GM19240 (cell line): ENCODE data around the gene ADORA2A.

Source experiments
- DNase-seq: peaks from one replicate; pipeline ENCODE4 v3.0.0; 2011; ENCODE audit warnings: low spot score; ENCODE audit not compliant: insufficient read length

The ADORA2A gene

DNA sequence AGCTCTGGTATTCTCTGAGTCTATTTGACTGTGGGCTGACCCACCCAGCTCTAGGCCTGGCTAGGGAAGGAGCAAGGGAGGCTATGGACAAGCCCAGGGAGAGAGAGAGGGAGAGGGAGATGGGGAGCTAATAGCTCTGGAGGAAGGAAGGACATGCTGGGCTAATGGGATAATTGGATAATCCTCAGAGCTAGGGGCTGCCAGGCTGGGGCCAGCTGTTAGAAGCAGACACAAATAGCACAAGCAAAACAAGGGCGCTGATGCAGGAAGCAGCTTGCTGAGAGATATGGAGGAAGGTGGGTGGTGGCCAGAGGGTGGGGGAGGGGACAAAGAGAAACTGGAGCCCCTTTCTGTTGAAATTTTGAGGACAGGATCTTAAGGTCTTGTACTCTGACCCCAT is 23.2 kb downstream of the ADORA2A start:
- no peak for DNase-seq

GRCh38 chr22:24451162-24451561 is 23.8 kb downstream of the ADORA2A start:
- DNase-seq = no peak

- DNase-seq = no peak
Measured at GRCh38 chr22:24453853-24454252, 26.5 kb downstream of the ADORA2A start.

GRCh38 chr22:24455039-24455438 is 27.6 kb downstream of the ADORA2A start:
- no peak for DNase-seq

GRCh38 chr22:24455751-24456426 is 28.5 kb downstream of the ADORA2A start:
- no peak for DNase-seq

GRCh38 chr22:24457894-24458420 is 30.6 kb downstream of the ADORA2A start:
- no peak for DNase-seq

- no peak for DNase-seq
Measured at GRCh38 chr22:24459911-24460310, 32.5 kb downstream of the ADORA2A start.

DNA sequence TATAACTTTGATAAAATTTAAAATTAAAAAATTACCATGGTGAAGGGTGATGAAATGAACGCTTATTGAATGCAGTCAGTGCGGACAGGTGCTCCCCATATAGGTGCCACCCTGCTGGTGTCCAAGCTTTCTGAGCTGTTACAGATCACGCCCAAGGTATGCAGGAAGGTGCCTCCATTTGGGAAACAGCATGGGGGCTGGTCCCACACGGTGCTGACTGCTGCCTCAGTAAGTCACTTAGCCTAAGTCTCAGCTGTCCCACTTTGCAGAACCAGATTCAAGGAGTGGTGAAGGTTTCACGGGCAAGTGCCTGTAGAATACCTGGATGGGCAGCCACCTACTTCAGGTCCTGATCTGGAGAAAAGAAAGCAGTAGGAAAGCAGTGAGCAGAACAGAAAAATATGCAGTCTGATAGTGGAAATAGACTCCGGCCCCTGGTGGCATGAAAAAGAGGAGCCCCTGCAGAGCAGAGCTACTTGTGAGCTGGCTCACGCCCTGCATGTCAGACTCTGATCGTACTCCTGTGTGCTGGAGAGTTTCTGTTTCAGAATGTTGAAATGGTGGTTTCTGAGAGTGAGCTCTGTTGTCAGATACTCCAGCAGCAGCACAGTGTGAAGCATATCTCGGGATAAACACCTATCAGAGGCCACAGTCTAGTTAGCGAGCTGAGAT is 33.2 kb downstream of the ADORA2A start:
- DNase-seq = no peak

GRCh38 chr22:24463071-24463760 is 35.8 kb downstream of the ADORA2A start:
- DNase-seq = no peak

- no peak for DNase-seq
Measured at GRCh38 chr22:24465566-24465965, 38.2 kb downstream of the ADORA2A start.

DNA sequence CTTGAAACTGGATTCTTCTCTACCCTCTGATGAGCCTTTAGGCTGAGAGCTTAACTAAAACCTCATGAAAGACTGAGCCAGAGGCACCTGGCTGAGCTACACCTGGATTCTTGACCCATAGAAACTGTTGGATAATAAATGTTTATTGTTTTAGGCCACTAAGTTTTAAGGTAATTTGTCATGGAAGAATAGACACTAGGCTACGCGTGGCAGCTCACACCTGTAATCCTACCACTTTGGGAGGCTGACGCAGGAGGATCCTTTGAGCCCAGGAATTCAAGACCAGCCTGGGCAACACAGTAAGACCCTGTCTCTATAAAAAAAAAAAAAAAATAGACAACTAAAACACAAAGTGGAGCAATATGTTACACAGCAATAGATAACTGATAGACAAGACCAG is 38.6 kb downstream of the ADORA2A start:
- DNase-seq = no peak

GRCh38 chr22:24466716-24467328 is 39.4 kb downstream of the ADORA2A start:
- no peak for DNase-seq

DNA sequence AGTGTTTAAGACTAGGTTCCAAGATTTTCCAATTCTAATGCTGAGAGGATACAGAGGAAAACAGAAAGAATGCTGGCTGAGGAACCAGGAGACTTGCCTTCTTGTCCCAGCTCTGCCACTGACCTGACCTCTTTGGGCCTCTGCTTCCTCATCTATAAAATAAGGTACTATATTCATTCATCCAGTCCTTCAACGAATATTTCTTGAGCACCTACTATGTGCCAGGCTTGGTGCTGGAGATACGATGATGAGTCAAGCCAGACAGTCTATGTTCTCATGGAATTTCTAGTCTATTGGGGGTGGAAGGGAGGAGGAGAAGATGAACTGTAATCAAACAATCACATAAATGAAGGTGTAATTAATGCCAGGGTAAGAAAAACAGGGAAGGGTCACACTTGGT is 39.9 kb downstream of the ADORA2A start:
- DNase-seq = no peak

DNA sequence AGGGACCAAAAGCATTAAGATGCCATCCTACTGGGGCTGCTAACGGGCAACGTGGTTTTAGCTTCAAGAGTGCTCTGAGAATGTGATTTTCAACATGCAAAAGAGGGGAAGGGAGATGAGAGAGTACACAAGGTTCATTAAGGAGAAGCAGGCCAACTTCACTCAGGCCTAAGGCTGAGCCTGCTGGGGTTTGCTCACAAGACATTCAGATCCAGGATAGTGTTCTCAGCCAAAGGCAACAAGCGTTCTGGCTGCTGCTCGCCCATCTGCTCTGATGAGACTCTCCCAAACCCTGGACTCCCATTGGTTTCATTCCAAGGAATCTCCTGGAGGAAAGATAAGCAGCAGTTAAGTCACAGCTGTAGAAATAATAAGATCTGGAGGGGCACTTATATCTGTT is 44.2 kb downstream of the ADORA2A start:
- no peak for DNase-seq

GRCh38 chr22:24473284-24473683 is 45.9 kb downstream of the ADORA2A start:
- DNase-seq = no peak

DNA sequence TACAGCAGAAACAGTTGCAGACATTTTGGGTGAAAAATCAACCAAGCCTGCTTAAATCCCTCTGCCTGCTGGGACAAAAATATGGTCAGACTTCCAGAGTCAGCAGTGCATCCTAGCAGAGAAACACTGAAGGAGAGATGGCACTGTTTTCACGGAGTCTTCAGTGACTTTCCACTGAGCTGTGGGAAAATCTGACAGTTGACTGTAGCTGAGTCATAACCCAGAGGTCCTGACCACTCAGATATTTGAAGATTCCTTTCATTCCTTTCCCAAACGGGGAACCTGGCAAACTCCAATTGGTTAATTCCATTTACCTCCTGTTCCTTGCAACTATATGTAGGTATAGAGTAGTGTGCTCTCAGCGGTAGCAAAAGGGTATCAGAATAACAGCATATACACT is 46.8 kb downstream of the ADORA2A start:
- DNase-seq = no peak

DNA sequence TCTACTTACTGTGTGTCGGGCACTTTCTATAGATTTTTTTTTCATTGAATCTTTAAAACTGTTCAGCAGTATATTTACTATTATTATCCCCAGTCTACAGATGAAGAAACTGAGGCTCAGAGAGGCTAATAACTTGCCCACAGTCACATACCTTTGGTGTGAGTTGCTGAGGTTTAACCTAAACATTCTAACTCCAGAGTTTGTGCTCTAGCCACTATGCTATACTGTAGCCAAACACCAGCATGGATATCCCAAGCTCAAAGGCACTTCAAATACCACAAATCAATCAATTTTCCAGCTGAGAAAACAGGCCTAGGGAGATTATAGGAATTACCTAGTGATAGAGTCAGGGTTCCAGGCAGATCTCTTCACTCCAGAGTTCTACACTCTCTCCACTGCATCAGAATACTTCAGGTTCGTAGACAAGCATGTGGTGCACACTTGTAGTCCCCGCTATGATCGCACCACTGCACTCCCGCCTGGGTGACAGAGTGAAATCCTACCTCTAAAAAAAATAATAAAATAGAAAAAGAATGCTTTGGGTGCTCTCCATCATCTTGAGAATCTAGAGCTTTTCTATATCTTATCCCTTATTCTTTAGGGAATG is 47.4 kb downstream of the ADORA2A start:
- DNase-seq = no peak

- DNase-seq = no peak
Measured at GRCh38 chr22:24481641-24482040, 54.2 kb downstream of the ADORA2A start.

GRCh38 chr22:24482575-24482974 is 55.2 kb downstream of the ADORA2A start:
- no peak for DNase-seq

GRCh38 chr22:24482998-24483397 is 55.6 kb downstream of the ADORA2A start:
- no peak for DNase-seq

GRCh38 chr22:24483976-24484545 is 56.7 kb downstream of the ADORA2A start:
- no peak for DNase-seq
